ENCODE results near the gene PADI4. TPM values are rescaled to one million over a fixed set of nuclear protein-coding genes. Genes with fewer than 3 reads are reported as not detected.
A peak's percentile ranks its signal among the peaks of the same experiment; 100 is the strongest.

Gene PADI4
- total and polyA plus RNA-seq, 8 donors = 0.77 to 13.8 (median 1.8) TPM

DNA sequence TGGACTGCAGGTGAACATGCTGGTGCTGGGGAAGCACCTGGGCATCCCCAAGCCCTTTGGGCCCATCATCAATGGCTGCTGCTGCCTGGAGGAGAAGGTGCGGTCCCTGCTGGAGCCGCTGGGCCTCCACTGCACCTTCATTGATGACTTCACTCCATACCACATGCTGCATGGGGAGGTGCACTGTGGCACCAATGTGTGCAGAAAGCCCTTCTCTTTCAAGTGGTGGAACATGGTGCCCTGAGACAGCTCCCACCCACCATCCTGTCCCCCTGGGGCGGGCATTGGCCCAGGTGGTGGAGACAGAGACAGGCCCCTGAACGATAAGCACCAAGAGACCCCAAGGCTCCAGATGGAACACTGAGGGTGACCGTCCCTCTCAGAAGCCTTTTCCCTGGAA, 25.2 kb upstream of the PADI4 start:
- no peak for DNase-seq
- Histone ChIP-seq H3K27me3 (peaks cover 0 to 33% of the 10 kb centered on the region in 2 donors), H3K4me1 (peaks cover 0 to 44% of the 10 kb centered on the region in 2 donors), H3K36me3 (no peaks in the 10 kb centered on the region), H3K9me3 (no peaks in the 10 kb centered on the region), H3K27ac (peak overlapping the region in 1 of 2 donors; percentile 81), H3K4me3 (no peak overlapping the region)
- intact Hi-C loops (cut with DNase I) = no loop called here
- TF ChIP-seq, protein P1, sequence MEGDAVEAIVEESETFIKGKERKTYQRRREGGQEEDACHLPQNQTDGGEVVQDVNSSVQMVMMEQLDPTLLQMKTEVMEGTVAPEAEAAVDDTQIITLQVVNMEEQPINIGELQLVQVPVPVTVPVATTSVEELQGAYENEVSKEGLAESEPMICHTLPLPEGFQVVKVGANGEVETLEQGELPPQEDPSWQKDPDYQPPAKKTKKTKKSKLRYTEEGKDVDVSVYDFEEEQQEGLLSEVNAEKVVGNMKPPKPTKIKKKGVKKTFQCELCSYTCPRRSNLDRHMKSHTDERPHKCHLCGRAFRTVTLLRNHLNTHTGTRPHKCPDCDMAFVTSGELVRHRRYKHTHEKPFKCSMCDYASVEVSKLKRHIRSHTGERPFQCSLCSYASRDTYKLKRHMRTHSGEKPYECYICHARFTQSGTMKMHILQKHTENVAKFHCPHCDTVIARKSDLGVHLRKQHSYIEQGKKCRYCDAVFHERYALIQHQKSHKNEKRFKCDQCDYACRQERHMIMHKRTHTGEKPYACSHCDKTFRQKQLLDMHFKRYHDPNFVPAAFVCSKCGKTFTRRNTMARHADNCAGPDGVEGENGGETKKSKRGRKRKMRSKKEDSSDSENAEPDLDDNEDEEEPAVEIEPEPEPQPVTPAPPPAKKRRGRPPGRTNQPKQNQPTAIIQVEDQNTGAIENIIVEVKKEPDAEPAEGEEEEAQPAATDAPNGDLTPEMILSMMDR (IDR thresholded peaks at IDR 0.05) = no peak
- no peak for ATAC-seq

DNA sequence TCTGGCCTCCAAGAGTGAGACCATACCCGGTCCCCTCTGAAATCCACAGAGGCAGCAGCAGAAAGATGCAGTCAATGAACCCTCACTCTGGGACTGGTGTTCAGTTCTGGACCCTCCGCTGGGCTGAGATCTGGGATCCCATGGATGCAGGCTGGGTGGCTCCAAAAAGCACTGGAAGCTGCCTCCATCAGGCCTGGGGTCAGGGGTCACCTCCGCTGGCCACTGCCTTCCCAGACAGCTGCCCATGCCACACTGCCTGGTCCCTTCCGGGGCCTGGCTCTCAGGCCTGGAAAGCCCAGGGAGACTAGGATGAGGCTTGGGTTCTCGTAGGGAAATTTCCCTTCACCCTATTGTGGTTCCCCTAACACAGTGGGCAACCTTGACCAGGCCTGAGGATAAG, 21.4 kb upstream of the PADI4 start:
- intact Hi-C loops (cut with DNase I) = no loop called here
- Histone ChIP-seq H3K4me1 (peaks cover 0 to 34% of the 10 kb centered on the region in 2 donors), H3K27me3 (peaks cover 0 to 48% of the 10 kb centered on the region in 2 donors), H3K9me3 (no peaks in the 10 kb centered on the region), H3K36me3 (no peaks in the 10 kb centered on the region), H3K27ac (peak overlapping the region in 1 of 2 donors; percentile 67), H3K4me3 (no peak overlapping the region)
- ATAC-seq (no peak), DNase-seq (no peak)
- TF ChIP-seq, protein P1 (IDR thresholded peaks at IDR 0.05) = no peak

DNA sequence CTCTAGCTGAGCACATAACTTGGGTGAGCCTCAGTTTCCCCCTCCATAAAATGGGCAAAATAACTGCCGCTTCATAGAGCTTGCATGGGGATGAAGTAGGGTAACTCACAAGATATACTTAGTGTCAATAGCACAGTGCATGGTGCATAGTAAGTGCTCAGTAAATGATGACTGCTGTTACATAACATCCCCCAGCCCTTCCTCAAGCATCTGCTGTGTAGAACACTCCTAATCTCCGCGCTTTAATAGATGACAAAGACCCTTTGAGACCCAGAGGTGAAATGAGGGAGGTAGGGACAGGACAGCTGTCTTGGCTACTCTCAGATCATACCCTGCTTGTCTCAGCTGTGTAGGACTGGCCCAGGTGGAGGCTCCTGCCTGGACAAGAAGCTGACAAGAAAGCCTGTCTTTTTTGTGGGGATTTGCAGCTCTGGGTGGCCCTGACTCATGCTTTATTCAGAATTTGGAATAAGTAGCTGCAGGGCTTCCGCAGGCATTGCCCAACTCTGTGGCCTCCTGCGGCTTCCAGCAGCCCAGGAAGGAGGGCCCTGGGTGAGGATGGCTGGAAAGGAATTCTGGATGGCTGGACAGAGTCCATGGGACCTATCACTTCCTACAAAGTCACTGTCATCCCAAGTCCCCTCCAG, 20.7 kb upstream of the PADI4 start:
- Histone ChIP-seq H3K9me3 (no peaks in the 10 kb centered on the region), H3K4me3 (no peak overlapping the region), H3K27ac (peak overlapping the region in 1 of 2 donors; percentile 67), H3K27me3 (peaks cover 0 to 49% of the 10 kb centered on the region in 2 donors), H3K36me3 (no peaks in the 10 kb centered on the region), H3K4me1 (peaks cover 0 to 28% of the 10 kb centered on the region in 2 donors)
- DNase-seq (no peak), ATAC-seq (no peak)
- TF ChIP-seq, protein P1 (IDR thresholded peaks at IDR 0.05) = no peak
- intact Hi-C loops (cut with DNase I) = no loop called here

DNA sequence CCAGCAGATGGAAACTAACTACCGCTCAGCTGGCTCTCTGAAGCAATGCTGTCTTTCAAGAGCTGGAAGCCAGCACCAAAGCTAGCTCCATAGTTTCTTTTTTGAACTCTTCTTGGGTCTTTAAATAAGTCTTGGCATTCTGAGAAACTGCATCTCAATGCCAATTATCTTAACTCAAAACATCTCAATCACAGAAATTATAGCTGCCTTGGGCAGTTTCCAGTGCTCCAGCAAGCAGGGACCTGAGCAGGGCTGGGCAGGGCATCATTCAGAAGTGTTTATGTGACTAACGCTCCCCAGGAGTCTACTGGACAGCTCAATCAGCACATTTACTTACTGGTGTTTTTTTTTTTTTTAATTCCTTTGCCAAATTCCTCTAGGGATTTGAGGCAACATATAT, 18.3 kb upstream of the PADI4 start:
- TF ChIP-seq, protein P1 (IDR thresholded peaks at IDR 0.05) = no peak
- ATAC-seq = no peak

DNA sequence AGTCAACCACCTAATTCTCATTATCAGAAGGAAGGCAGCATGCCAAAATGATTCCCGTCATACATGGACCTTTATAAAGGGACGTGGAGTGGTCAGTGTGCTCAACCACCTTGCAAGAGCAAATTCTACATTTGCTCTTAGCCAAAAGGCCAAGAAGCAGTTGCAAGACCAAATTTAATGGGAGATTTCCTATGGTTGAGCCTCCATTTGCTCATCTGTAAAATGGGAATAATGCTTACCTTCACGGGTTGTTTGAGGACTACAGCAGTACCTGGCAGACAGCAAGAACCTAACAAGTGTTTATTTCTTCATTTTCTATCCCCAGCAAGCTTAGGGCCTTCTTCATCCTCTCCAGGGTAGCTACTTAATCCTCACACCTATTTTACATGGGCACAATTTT, 17.4 kb upstream of the PADI4 start:
- no peak overlapping the region for H3K27ac ChIP-seq
- no peak for DNase-seq
- H3K4me1 ChIP-seq = peaks cover 0 to 15% of the 10 kb centered on the region in 2 donors
- ATAC-seq = no peak
- TF ChIP-seq, protein P1 (IDR thresholded peaks at IDR 0.05) = no peak
- peaks cover 0 to 36% of the 10 kb centered on the region in 2 donors for H3K27me3 ChIP-seq
- no peaks in the 10 kb centered on the region for H3K9me3 ChIP-seq
- intact Hi-C loops (cut with DNase I) = no loop called here
- H3K36me3 ChIP-seq = no peaks in the 10 kb centered on the region
- no peak overlapping the region for H3K4me3 ChIP-seq

More for the DNA sequence above, 18.3 kb upstream of the PADI4 start:
- H3K4me3 ChIP-seq = no peak overlapping the region
- no peaks in the 10 kb centered on the region for H3K9me3 ChIP-seq
- H3K4me1 ChIP-seq = peaks cover 0 to 15% of the 10 kb centered on the region in 2 donors
- DNase-seq = no peak
- intact Hi-C loops (cut with DNase I) = no loop called here
- no peak overlapping the region for H3K27ac ChIP-seq
- H3K27me3 ChIP-seq = peaks cover 0 to 35% of the 10 kb centered on the region in 2 donors
- H3K36me3 ChIP-seq = no peaks in the 10 kb centered on the region

Data from left lung (tissue), 10 donors.